ENCODE data around the gene MAD1L1.
A peak's percentile ranks its signal among the peaks of the same experiment; 100 is the strongest.

MAD1L1 gene

DNA sequence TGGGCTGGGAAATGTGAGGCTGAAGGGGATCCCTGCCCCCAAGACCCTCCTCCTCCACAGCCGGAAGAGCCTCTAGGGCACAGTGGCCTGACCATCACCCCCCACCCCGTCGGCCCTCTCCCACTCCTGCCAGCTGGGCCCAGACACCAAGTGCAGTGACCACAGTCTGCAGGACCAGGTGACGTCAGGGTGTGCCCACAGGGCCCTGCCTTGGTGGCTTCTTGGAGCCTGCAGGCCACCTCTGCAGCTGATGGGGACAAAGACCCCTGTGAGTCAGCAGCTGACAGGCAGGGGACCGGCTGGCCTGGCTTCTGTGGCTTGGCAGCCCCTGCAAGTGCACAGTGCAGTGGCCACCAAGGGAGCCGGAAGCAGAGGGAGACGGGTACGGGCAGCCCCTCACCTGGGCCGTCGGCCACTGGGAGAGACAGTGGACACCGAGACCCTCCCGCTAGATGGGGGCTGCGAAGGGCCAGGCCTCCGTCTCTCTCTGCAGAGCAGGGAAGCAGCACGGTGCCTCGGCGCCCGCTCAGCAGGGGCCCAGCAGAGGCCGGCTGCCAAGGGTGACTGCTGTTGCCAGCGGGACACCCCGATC is 288.0 kb downstream of the MAD1L1 start:
- no peak for DNase-seq

DNA sequence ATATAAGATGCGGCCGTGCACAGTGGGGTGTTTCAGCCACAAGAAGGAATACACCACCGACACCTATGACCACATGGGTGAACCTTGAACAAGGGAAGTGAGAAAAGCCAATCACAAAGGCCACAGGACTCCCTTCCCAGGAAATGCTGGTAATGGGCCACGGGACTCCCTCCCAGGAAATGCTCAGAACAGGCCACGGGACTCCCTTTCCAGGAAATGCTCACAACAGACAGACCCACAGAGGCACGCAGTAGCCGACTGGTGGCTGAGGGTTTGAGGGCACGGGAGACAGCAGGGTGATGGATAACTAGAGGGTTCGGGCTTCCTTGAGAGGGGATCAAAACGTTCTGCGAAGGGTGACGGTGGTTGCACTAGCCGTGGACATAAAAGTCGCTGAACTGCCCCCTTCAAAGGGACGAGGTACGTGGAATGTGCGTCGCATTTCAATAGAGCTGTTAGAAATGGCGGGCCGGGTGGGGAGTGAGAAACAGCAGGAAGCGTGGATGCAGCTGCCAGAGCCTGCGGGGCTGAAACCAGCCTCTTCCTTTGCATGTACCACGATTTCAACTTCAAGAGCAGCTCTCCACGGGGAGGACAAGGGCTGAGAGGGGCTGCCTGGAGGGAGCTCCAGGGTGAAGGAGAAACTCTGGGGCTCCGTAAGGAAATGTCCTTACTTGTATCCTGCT is 288.7 kb downstream of the MAD1L1 start:
- no peak for DNase-seq

DNA sequence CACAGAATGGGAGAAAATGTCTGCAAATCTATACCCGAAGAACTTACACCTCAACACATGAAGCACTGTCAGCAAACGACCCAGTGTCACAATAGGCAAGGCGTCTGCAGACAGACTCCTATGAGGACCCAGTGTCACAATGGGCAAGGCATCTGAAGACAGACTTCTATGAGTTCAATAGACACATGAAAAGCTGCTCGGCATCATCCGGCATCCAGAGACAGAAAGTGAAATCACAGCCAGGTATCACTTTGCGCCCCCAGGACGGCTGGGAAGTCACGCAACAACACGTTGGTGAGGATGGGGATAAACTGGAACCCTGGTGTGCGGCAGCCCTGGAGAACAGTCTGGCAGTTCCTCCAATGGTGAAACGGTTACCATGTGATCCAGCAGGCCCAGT is 289.4 kb downstream of the MAD1L1 start:
- no peak for DNase-seq

DNA sequence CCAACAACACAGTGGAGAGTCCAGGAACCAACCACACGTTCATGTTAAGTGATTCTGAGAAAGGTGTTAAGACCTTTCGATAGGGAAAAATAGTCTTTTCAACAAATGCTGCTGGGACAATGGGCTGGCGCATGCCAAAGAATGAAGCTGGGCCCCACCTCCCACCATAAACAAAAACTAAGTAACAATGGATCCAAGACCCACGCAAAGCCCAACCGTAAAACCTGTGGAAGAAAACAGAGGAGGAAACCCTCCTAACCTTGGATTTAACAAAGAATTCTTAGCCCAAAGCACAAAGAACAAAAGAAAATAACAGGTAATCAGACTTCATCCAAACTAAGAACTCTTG is 289.8 kb downstream of the MAD1L1 start:
- no peak for DNase-seq

DNA sequence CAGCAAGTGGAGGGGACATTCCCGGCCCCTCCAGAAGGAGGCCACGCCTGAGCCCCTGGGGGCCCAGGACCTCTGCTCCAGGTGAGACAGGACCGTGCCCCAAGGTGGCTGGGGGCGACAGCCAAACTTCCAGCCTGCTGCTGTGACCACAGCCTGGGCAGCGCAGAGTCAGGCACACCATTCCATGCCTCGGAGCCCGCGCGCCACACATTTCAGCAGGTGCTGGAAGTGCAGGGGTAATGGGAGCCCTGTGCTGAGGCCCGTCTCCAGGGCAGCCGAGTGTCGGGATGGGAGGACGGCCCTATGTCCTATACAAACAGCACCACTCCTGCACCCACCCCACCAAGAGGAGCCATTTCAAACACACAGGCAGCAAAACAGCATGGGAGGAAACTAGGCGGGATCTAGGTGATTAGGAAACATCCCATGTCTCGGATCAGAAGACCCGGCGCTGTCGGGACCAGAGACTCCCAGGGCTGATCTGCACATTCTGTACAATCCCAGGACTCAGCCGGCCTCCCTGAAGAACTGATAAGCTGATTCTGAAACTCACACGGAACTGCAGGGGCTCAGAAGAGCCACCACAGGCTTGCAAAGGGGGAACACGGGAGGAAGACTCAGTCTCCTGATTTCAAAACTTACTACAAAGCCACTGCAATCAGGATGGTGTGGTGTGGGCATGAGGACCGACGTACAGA is 290.4 kb downstream of the MAD1L1 start:
- no peak for DNase-seq

DNA sequence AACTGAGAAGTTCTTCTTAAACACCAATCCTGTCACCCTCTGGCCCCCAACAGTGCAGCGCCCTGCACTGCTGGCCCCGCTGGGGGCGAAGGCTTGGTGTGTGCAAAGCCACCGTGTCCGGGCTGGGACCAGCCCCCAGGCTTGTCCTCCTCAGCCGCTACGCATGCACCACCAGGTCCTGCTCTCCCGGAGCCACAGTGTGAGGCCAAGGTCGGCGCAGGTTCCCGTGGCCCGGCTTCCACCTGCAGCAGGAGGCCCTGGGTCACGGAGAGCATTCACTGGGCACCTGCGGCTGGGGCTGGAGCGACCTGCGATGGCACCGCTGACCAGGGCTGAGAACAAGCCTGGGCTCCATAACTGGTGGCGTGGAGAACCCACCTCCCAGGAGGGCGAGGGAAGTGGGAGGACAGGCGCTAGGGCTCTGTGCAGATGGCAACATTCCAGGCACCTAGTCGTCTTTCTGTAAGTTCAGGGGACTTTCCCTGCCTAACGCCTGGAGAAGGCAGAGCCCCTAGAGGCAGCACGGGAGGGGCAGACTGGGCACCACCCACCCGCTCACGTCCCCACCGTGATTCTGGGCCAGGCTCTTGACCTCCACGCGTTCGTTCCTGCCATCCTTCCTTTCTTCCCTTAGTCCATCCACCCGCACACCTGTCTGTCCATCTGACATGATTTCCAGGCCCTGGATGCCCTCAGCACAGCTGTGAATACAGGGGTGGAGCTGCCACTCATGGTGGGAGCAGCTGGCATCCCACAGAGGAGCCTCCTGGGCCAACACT is 291.1 kb downstream of the MAD1L1 start:
- DNase-seq: no peak

DNA sequence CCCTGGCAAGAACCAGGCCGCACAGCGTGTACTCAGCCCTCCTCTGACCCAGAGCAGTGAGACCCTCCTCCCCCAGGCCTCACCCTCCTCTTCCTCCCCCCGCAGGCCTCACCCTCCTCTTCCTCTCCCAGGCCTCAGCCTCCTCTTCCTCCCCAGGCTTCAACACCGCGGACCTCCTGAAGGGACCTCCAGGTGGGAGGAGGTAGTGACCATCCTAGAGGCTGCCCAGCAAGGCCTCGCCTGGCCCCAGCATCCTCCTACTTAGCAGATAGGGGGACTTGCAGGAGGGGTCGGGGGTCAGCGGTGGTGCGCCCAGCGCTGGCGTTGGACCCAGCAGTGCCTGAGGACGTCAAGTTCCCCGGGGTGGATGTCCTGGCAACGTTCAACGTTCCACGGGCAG is 291.9 kb downstream of the MAD1L1 start:
- no peak for DNase-seq

DNA sequence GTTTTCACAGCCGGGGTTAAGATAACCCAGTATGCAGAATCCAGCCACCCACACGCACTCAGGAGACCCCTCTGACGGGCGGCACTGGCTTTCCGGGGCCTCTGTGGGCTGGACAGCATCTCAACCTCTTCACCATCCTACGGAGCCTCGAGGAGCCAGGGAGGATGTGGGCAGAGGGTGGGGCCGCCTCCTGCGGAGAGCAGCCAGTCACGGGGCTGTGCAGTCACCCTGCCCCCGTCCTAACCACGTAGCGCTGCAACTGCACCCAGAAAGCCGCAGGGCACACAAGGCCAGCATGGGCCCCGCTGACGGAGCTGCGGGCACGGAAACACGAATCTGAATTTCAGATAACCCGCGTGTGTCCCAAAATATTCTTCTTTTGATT is 292.4 kb downstream of the MAD1L1 start:
- DNase-seq: peak; percentile 82 to 86

DNA sequence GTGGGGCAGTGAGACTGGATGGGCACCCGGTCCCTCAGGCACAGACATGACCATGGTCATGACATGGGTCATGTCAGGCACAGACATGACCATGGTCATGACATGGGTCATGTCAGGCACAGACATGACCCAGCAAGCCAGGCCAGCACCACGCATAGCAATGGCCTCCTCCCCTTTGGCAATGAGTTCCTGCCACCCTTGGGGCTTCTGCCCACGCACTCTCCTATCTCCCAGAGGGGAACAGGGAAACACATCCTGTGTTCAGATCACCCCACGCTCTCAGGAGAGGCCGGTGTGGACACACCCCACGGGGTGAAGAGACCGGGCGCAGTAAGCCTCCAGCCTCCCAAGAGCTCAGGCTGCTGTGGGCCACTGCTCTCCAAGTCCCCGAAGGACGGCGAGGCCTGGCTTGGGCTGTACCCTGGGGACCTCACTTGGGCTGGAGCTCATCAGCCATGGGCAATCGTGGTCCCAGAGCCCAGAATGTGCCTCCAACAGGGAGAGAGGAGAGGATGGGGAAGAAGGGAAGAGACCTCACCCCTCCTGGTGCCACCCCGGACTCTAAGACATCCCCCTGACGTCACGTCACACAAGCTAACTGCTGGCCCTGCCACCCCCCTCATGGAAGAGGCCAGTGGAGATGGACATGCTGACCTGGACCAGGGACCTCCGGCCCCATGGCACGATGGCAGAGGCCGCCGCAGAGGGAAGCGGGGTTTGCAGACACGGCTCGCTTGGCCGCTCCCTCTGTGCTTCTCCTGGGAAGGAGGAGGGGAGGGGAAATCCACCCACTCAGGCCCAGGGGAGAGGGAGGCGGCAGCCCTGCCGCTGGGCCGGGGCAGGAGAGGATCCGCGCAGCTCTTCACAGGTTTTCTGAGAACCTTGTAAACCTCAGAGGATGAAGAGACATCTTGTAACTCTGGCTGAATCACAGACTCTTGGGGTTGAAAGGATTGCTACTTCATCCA is 293.0 kb downstream of the MAD1L1 start:
- DNase-seq: peak in 1 of 2 donors; percentile 26

DNA sequence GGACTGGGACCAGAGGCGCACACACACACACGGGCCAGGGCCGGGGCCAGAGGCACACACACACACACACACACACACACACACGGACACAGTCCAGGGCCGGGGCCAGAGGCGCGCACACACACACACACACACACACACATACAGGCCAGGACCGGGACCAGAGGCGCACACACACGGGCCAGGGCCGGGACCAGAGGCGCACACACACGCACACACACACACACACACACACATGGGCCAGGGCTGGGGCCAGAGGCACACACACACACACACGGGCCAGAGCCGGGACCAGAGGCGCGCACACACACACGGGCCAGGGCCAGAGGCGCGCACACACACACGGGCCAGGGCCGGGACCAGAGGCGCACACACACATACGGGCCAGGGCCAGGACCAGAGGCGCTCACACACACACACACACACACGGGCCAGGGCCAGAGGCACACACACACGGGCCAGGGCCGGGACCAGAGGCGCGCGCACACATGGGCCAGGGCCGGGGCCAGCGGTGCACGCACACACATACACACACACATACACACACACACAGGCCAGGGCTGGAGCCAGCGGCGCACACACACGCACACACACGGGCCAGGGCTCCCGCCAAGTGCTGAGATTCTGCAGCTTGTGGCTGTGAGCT is 293.8 kb downstream of the MAD1L1 start:
- no peak for DNase-seq

DNA sequence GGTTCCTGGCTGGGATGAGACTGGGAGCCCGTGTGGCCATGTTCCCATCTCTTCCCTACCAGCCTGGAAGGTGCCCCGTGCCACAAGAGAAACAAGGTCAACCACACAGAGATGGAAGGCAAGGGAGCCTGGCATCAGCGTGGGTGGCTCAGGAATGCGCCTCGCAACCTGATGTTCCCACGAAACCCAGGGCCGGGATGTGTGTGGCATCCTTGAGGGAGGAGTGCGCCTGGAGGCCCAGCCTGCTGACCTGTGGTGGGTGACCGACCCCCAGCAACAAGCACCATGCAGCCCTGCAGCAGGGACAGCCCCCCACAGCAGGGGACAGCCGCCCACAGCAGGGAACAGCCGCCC is 295.5 kb downstream of the MAD1L1 start:
- no peak for DNase-seq

DNA sequence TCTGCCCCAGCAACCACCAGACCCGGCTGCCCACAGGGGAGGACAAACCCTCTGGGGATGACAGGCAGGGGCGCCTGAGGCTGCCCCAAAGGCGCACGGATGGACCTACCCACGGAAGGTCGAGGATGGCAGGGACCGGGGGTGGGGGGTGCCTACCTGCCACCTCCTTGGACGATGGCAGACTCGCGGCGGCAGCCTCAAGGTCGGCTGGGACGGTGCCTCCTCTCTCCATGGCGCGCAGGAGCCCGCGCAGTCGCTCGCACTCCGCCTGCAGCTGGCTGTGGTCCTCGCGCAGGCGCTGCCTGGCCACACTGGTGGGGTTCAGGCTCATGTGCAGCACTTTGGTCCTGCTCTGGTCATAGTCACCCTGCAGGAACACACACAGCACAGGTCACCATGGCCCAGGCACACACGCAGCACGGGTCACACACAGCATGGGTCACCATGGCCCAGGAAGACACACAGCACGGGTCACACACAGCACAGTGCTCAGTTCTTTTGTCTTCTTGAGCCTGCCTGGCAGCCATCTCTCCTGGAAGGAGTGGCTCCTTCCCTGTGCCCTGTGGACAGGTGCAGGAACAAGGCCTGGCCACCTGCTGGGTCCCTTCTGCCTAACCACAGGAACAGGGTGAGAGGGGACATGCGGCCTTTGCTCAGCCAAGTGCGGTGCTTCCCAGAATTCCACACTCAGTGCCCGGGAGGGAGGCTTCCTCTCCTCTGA is 296.1 kb downstream of the MAD1L1 start:
- no peak for DNase-seq

DNA sequence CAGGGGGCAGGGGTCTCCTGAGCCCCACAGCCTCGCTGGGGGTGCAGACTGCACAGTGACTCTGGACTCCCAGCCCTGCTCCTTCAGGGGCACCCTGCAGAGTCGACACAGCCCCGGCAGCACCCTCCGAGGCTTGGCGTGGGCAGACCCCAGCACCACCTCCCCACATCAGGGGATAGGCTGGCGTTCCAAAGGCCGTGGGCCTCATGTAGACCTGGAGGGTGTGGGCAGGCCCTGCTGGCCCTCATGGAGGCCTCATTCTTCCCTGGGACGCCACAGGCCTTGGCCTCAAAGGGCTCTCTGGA is 296.8 kb downstream of the MAD1L1 start:
- no peak for DNase-seq

DNA sequence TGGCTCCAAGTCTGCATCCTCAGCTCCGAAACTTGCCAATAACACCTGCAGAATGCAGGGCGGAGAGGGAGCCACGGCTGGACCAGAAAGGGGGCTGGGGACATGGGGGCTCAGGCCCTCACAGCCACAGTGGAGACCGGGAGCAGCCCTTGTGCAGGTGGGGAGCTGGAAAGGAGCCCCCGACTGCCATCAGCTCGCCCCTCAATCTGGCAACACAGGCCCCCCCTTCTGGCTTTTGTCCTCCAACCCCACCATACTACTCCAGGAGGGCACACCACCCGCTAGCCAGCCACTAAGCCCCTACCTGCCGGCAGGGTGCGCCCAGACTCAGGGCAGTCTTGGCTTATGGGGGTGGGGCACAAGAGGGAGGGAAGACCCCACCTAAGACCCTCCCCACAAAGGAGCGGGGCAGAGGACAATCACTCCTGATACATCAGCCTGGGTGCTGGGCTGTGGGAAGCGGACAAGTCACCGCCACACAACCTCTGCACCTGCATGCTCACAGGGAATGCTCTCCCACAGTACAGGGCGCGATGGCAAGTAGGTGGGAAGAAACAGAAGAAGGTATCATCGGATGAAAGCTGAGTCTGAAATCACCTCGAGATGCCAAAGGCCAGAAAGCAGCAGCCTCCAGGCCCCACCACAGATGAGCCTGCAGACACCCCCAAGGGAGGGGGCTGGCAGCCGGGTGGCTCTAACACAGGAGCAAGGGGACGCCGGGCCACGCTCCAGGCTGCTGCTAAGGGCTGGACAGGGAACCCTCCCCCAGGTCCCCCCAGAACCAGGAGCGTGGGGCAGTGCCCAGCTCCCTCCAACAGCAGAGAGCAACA is 297.4 kb downstream of the MAD1L1 start:
- DNase-seq: no peak

DNA sequence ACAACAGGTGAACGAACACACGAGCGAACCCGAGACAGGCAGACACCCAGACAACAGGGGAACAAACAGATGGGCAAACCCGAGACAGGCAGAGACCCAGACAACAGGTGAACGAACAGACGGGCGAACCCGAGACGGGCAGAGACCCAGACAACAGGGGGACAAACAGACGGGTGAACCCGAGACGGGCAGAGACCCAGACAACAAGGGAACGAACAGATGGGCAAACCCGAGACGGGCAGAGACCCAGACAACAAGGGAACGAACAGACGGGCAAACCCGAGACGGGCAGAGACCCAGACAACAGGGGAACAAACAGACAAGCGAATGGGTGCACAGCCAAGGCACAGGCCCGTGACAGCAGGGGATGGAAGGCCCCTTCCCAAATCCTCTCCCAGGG is 298.0 kb downstream of the MAD1L1 start:
- no peak for DNase-seq

DNA sequence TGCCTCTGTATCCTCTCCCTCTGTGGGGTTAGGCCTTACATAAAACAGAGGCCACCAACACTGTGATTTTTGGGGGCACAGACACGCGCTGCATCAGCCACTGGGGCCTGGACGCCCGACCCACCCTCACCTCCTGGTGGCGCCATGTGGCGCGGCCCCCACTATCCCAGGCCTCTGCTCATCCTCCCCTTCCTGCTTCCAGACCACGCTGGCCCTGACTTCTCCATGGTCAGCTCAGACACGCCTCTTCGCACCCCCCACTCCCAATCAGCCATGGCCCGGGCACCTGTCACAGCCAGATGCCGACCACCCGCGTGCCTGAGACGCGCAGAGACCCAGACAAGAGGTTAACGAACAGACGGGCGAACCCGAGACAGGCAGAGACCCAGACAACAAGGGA is 298.7 kb downstream of the MAD1L1 start:
- DNase-seq: no peak

DNA sequence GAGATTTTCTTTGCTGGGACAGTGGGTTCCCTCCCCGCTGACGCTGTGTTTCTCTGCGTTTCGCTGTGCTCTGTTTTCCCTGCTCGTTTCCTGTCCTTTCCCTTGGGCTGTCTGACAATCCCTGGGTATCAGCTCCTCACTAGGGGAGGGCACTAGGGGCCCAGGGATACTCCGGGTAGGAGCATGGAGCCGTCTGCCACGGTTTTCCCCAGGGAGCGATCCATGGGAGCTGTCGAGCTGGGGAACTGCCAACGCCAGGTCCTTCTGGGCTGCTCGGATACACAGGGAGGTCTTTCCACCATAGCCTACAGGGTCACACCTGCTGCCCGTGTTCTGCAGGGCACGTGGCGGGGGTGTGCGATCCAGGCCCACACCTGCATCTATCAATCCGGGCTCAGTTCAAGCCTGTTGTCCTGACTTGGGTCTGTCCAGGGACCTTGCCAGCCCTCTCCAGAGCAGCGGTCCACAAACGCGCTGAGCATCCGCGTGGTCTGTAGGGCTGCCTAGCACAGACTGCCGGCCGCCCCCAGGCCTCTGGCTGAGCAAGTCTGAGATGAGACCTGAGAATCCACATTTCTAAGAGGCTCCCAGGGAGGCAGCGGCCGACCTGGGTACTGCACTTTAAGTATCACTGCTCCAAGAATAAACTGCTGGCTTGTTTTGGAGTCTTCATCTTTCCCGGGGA is 299.5 kb downstream of the MAD1L1 start:
- no peak for DNase-seq

DNA sequence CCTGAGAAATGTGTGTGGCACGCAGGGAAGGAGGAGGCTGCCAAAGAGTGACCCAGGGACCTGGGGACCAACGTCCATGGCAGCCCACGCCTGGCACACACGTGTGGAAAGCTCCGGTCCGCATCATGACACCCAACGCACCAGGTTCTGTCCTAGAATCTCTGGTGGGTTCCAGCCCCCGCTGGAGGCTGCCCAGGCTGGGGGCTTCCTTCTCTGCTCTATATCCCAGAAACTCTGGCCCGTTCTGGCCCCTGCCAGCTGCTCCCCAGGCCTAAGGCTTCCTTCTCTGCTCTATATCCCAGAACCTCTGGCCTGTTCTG is 300.8 kb downstream of the MAD1L1 start:
- no peak for DNase-seq

DNA sequence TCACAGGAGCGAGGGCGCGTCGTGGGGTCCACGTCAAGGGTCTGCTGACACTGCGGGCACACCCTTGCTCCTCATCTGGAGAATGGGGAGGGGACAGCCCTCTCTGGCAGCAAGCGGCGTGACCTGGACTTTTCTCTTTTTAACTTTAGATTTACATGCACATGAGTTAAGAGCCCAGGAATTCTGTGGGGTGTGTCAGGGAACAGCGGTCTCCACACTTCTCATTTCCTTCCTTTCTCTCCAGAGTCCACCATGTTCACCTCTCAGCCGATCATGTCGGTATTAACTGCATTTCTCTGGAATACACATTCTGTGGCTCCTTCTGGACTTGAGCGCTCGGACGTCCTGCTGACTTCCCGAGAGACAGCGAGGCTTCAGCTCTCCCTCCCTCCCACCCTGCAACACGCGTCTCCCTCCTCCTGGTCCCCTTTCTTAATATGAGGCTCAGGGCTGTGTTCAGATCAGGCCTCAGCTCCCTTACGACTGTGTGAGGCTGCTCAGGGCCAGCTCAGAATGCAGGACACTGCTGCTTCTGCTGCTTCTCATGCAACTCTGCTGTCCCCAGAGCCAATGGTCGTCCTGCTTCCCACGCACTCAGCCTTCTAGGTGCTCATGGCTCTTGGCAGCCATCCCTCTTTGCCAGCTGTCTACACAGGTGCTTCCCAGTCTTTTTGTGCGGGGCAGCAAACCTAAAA is 301.3 kb downstream of the MAD1L1 start:
- no peak for DNase-seq
